H1 (cell line): ENCODE data around the gene PHLPP2. TPM values are rescaled to one million over a fixed set of nuclear protein-coding genes. Genes with fewer than 3 reads are reported as not detected.

Experiments used
- CTCF ChIA-PET: fragments of 300-600 bp; sonication (Branson Sonifier 250); formaldehyde crosslinking; loops from one replicate; lab custom pipeline; 2021; ENCODE audit not compliant: partially characterized antibody; lab: Charles Lee
- POLR2A ChIA-PET: fragments of 300-600 bp; sonication (Branson Sonifier 250); formaldehyde crosslinking; loops from one replicate; lab custom pipeline; 2021; ENCODE audit warnings: inconsistent platforms; ENCODE audit not compliant: partially characterized antibody; lab: Charles Lee
- DNase-seq, 2 experiments: peaks; one replicate each; pipeline versions ENCODE4 v3.0.0 to v3.0.0-alpha.2; 2010 to 2022; ENCODE audit warnings: low spot score in 2 of 2, low read depth in 1 of 2, mixed read lengths in 1 of 2
- FAIRE-seq: peaks from 2 replicates; lab custom pipeline; 2011; peaks lifted over from hg19 to GRCh38; lab: Jason Lieb, UNC
- H2AFZ ChIP-seq: 2 replicates; pipeline ENCODE4 v1.8.1; 2012; ENCODE audit warnings: low read length, inconsistent platforms
- H2AK5ac ChIP-seq: 2 replicates; pipeline ENCODE4 v1.6.1; 2013; ENCODE audit warnings: low read depth, low read length
- H2BK120ac ChIP-seq: replicated peaks from 2 replicates; pipeline ENCODE3; 2013; ENCODE audit warnings: low read depth, low read length, inconsistent platforms
- H2BK12ac ChIP-seq: 2 replicates; pipeline ENCODE4 v1.6.1; 2013; ENCODE audit warnings: low read depth, low read length
- H2BK15ac ChIP-seq: 2 replicates; pipeline ENCODE4 v1.6.1; 2013; ENCODE audit warnings: low read length
- H2BK20ac ChIP-seq: 2 replicates; pipeline ENCODE4 v1.6.1; 2013; ENCODE audit warnings: low read length
- H2BK5ac ChIP-seq: 2 replicates; pipeline ENCODE4 v1.6.1; 2013; ENCODE audit warnings: low read depth, low read length
- H3K14ac ChIP-seq: 2 replicates; pipeline ENCODE4 v1.6.1; 2013; ENCODE audit warnings: inconsistent platforms; ENCODE audit not compliant: insufficient read length
- H3K18ac ChIP-seq: 2 replicates; pipeline ENCODE4 v1.6.1; 2013; ENCODE audit warnings: low read length; ENCODE audit errors: extremely low read depth
- H3K23ac ChIP-seq: 2 replicates; pipeline ENCODE4 v1.6.1; 2013; ENCODE audit warnings: inconsistent platforms; ENCODE audit not compliant: insufficient read length
- H3K23me2 ChIP-seq: 2 replicates; pipeline ENCODE4 v1.6.1; 2013; ENCODE audit warnings: low read depth, low read length
- H3K27ac ChIP-seq: 2 replicates; pipeline ENCODE4 v1.6.1; 2011; ENCODE audit warnings: low read depth, low read length, inconsistent platforms
- H3K27me3 ChIP-seq, 4 experiments: replicated peaks in 1 of 4; 1 replicate in 1 of 4; 2 replicates in 3 of 4; pipeline versions ENCODE4 v1.6.1 to v1.8.1; 2011 to 2013; ENCODE audit warnings: low read length in 3 of 4, mild to moderate bottlenecking in 3 of 4, inconsistent platforms in 2 of 4, mixed read lengths in 2 of 4, moderate library complexity in 1 of 4; ENCODE audit not compliant: control insufficient read depth in 3 of 4, insufficient read depth in 3 of 4; ENCODE audit errors: extremely low read depth in 1 of 4
- H3K36me3 ChIP-seq, 4 experiments: 2 replicates each; pipeline versions ENCODE4 v1.6.1 to v1.8.1; 2011 to 2013; ENCODE audit warnings: mild to moderate bottlenecking in 4 of 4, low read length in 3 of 4, moderate library complexity in 2 of 4, control low read depth in 1 of 4, inconsistent platforms in 1 of 4; ENCODE audit not compliant: insufficient read depth in 4 of 4, control insufficient read depth in 2 of 4
- H3K4ac ChIP-seq: replicated peaks from 2 replicates; pipeline ENCODE3; 2013; ENCODE audit warnings: low read length, low read depth, mixed read lengths, inconsistent platforms; ENCODE audit not compliant: insufficient read length
- H3K4me1 ChIP-seq, 4 experiments: replicated peaks in 1 of 4; 1 replicate in 1 of 4; 2 replicates in 3 of 4; pipeline versions ENCODE4 v1.6.1 to v1.8.1; 2011 to 2013; ENCODE audit warnings: low read length in 3 of 4, inconsistent platforms in 2 of 4, mixed read lengths in 1 of 4; ENCODE audit not compliant: insufficient read depth in 4 of 4, control insufficient read depth in 3 of 4
- H3K4me2 ChIP-seq, 2 experiments: 2 replicates each; pipeline versions ENCODE4 v1.6.1 to v1.8.1; 2011 to 2013; ENCODE audit warnings: low read depth in 2 of 2, low read length in 2 of 2, control low read depth in 1 of 2, inconsistent platforms in 1 of 2, mild to moderate bottlenecking in 1 of 2; ENCODE audit not compliant: insufficient read depth in 1 of 2
- H3K4me3 ChIP-seq, 4 experiments: fragments of 200-600, 300-600 bp in 1 of 4; sonication (generic), shearing (Covaris generic), sonication (Bioruptor Twin) in 1 of 4; 2 replicates each; pipeline versions ENCODE4 v1.5.1 to v1.8.1; 2011 to 2016; ENCODE audit warnings: low read length in 4 of 4, low read depth in 3 of 4, control low read depth in 2 of 4, inconsistent platforms in 2 of 4, mild to moderate bottlenecking in 2 of 4, mixed read lengths in 1 of 4, moderate library complexity in 1 of 4; ENCODE audit not compliant: insufficient read depth in 2 of 4; ENCODE audit errors: extremely low read depth in 1 of 4
- H3K56ac ChIP-seq: replicated peaks from 2 replicates; pipeline ENCODE3; 2013; ENCODE audit warnings: low read depth, mild to moderate bottlenecking, mixed read lengths, low read length, inconsistent platforms; ENCODE audit not compliant: insufficient read length
- H3K79me1 ChIP-seq: 2 replicates; pipeline ENCODE4 v1.6.1; 2013; ENCODE audit warnings: low read depth, low read length, control low read depth
- H3K79me2 ChIP-seq, 2 experiments: 2 replicates each; pipeline versions ENCODE4 v1.6.1 to v1.8.1; 2012 to 2013; ENCODE audit warnings: low read length in 2 of 2, mild to moderate bottlenecking in 2 of 2, inconsistent platforms in 1 of 2; ENCODE audit not compliant: insufficient read depth in 2 of 2, control insufficient read depth in 1 of 2
- H3K9ac ChIP-seq, 4 experiments: replicated peaks in 1 of 4; 1 replicate in 1 of 4; 2 replicates in 3 of 4; pipeline versions ENCODE4 v1.6.1 to v1.8.1; 2011 to 2013; ENCODE audit warnings: low read depth in 3 of 4, low read length in 3 of 4, control low read depth in 2 of 4, mild to moderate bottlenecking in 2 of 4, moderate library complexity in 2 of 4, inconsistent platforms in 1 of 4; ENCODE audit errors: extremely low read depth in 1 of 4
- H3K9me3 ChIP-seq, 2 experiments: 2 replicates each; pipeline versions ENCODE4 v1.6.1 to v1.8.1; 2012 to 2013; ENCODE audit warnings: mild to moderate bottlenecking in 2 of 2, moderate library complexity in 2 of 2, control low read depth in 1 of 2, inconsistent platforms in 1 of 2, low read depth in 1 of 2, low read length in 1 of 2, mixed read lengths in 1 of 2; ENCODE audit not compliant: insufficient read depth in 2 of 2
- H4K20me1 ChIP-seq, 2 experiments: replicated peaks in 1 of 2; 2 replicates each; pipeline versions ENCODE3 to v1.8.1; 2011 to 2013; ENCODE audit warnings: inconsistent platforms in 2 of 2, low read length in 2 of 2, mild to moderate bottlenecking in 1 of 2; ENCODE audit not compliant: insufficient read depth in 2 of 2, control insufficient read depth in 1 of 2
- H4K5ac ChIP-seq: 2 replicates; pipeline ENCODE4 v1.6.1; 2013; ENCODE audit warnings: low read length, low read depth, mixed read lengths, inconsistent platforms; ENCODE audit not compliant: insufficient read length
- H4K8ac ChIP-seq: 2 replicates; pipeline ENCODE4 v1.8.0; 2013; ENCODE audit warnings: mild to moderate bottlenecking, moderate library complexity, low read length, inconsistent platforms; ENCODE audit not compliant: insufficient read depth; ENCODE audit errors: extremely low read depth
- H4K91ac ChIP-seq: replicated peaks from 2 replicates; pipeline ENCODE3; 2013; ENCODE audit warnings: low read length, mixed read lengths, inconsistent platforms; ENCODE audit not compliant: insufficient read length
- CHD2 ChIP-seq: IDR thresholded peaks from 2 replicates; pipeline ENCODE4 v1.6.1; 2012; ENCODE audit warnings: low read length, improper control_type of control experiment
- CTCF ChIP-seq, 3 experiments: IDR thresholded peaks; 1 replicate in 2 of 3; 2 replicates in 1 of 3; pipeline versions ENCODE4 v1.5.1 to v1.6.1; 2011; ENCODE audit warnings: low read length in 3 of 3, mild to moderate bottlenecking in 3 of 3, inconsistent platforms in 2 of 3, low read depth in 1 of 3, moderate library complexity in 1 of 3; ENCODE audit not compliant: insufficient read depth in 1 of 3; ENCODE audit errors: control extremely low read depth in 1 of 3
- EP300 ChIP-seq, 2 experiments: IDR thresholded peaks; 1 replicate in 1 of 2; 2 replicates in 1 of 2; pipeline ENCODE4 v1.6.1; 2011 to 2012; ENCODE audit warnings: low read depth in 2 of 2, low read length in 2 of 2, mild to moderate bottlenecking in 2 of 2, borderline replicate concordance in 1 of 2, inconsistent platforms in 1 of 2, moderate library complexity in 1 of 2
- NANOG ChIP-seq: IDR thresholded peaks from 2 replicates; pipeline ENCODE4 v1.6.1; 2011; ENCODE audit warnings: low read length, low read depth, mild to moderate bottlenecking, inconsistent platforms; ENCODE audit not compliant: insufficient read depth, poor library complexity, severe bottlenecking
- RAD21 ChIP-seq, 2 experiments: IDR thresholded peaks in 1 of 2; conservative IDR thresholded peaks in 1 of 2; 2 replicates each; pipeline ENCODE4 v1.6.1; 2011; ENCODE audit warnings: low read depth in 2 of 2, low read length in 2 of 2, improper control_type of control experiment in 1 of 2, inconsistent platforms in 1 of 2, mild to moderate bottlenecking in 1 of 2, moderate library complexity in 1 of 2
- SAP30 ChIP-seq: fragments of 300-600 bp; sonication (generic); IDR thresholded peaks from 2 replicates; pipeline ENCODE4 v1.7.1; 2012; ENCODE audit warnings: low read length, moderate library complexity, mild to moderate bottlenecking, inconsistent platforms; ENCODE audit not compliant: insufficient read depth, insufficient replicate concordance
- SRF ChIP-seq: IDR thresholded peaks from 2 replicates; pipeline ENCODE4 v1.6.1; 2011; ENCODE audit warnings: mild to moderate bottlenecking, low read depth, low read length, moderate library complexity
- TEAD4 ChIP-seq: IDR thresholded peaks from 2 replicates; pipeline ENCODE4 v1.6.1; 2012; ENCODE audit warnings: low read depth, low read length, inconsistent platforms, mixed read lengths
- WGBS, 2 experiments: shearing (Covaris generic) in 1 of 2; methylation state at CpG; one replicate each; pipeline versions ENCODE4 v1.1.6 to v1.1.7; 2013 to 2015; ENCODE audit warnings: low lambda C conversion rate in 2 of 2, mixed read lengths in 2 of 2, inconsistent platforms in 1 of 2, low coverage in 1 of 2, missing lambda C conversion rate in 1 of 2; ENCODE audit not compliant: insufficient replicate concordance in 2 of 2, insufficient coverage in 1 of 2, insufficient read length in 1 of 2; ENCODE audit errors: extremely low coverage in 1 of 2, missing lambda C conversion rate in 1 of 2; 5-methylcytosine and 5-hydroxymethylcytosine counted together
- polyA plus RNA-seq, 7 experiments: library from polyadenylated mRNA; depleted of rRNA in 3 of 7; stranded (reverse) in 5 of 7; unstranded in 2 of 7; fragments of >200 nt in 5 of 7; fragments of 200-250 nt in 2 of 7; gene quantifications; 1 replicate in 5 of 7; 2 replicates in 1 of 7; 4 replicates in 1 of 7; pipeline versions ENCODE4 v1.2.1 to v1.2.3, GENCODE V29; 2011 to 2013; ENCODE audit warnings: missing spikeins in 2 of 7, mixed read lengths in 2 of 7
- total RNA-seq: library from RNA; stranded (reverse); fragmentation: NEBNext Ultra II Directional; extraction: Animal tissue kit (Norgen Biotek cat#: 25700); gene quantifications from 2 replicates; pipeline ENCODE4 v1.2.1, GENCODE V29; 2021

Gene PHLPP2
- total and polyA plus RNA-seq, 2 of the 8 experiments (the other 6 are each of a cell fraction or from before 2014, with no cell fraction given), result 7.3 to 12.9 TPM

- H2BK12ac ChIP-seq, result no peak overlapping the region
- no peak overlapping the region for H2AFZ ChIP-seq
- no peak overlapping the region for H3K18ac ChIP-seq
- H3K4ac ChIP-seq, result no peak overlapping the region
- no peak overlapping the region for H3K14ac ChIP-seq
- H2BK15ac ChIP-seq, result no peak overlapping the region
- no peak for TF ChIP-seq NANOG
- TF ChIP-seq TEAD4, result no peak
- no peak for TF ChIP-seq SAP30
- TF ChIP-seq CTCF (IDR thresholded peaks at IDR 0.05; ENCODE audit: control extremely low read depth in 1 of 3, insufficient read depth in 1 of 3, low read depth in 1 of 3, low read length in 3 of 3), result peak; percentile 54 to 79 (median 77)
- TF ChIP-seq RAD21 (IDR thresholded peaks at IDR 0.05 in 1 of 2, conservative IDR thresholded peaks at IDR 0.05 in 1 of 2; ENCODE audit: low read depth in 2 of 2, low read length in 2 of 2), result peak; percentile 67 to 78
- TF ChIP-seq EP300 (IDR thresholded peaks at IDR 0.05; ENCODE audit: borderline replicate concordance in 1 of 2, low read depth in 2 of 2, low read length in 2 of 2), result no peak
- TF ChIP-seq SRF, result no peak
- TF ChIP-seq CHD2, result no peak
- no peak overlapping the region for H3K4me2 ChIP-seq
- no peak overlapping the region for H3K4me3 ChIP-seq
- H4K5ac ChIP-seq, result no peak overlapping the region
- WGBS, 2 experiments, result 77% methylated on average over 4 of the region's 4 CpGs; no CpG with 5 or more reads in 1 of the 2 experiments
- H2BK20ac ChIP-seq, result no peak overlapping the region
- ChIA-PET POLR2A (no interaction called here), CTCF (interaction anchor here (1.0 to 5.2 kb wide), 12 partner anchors 10 to 232 kb away, joined by 3 to 26 read pairs (median 6); no protein-coding TSS in a partner anchor)
- H2BK5ac ChIP-seq, result no peak overlapping the region
- H3K27ac ChIP-seq, result no peak overlapping the region
- no peak overlapping the region for H3K9ac ChIP-seq
- peaks cover 0 to 15% (median 3%) of the 10 kb centered on the region in 4 experiments; a peak in 6 of 8 replicates for H3K36me3 ChIP-seq
- H3K79me1 ChIP-seq, result no peaks in the 10 kb centered on the region
- DNase-seq (no peak), FAIRE-seq (peak; percentile 78)
- H3K9me3 ChIP-seq, result no peaks in the 10 kb centered on the region
- no peak overlapping the region for H2AK5ac ChIP-seq
- no peaks in the 10 kb centered on the region for H3K4me1 ChIP-seq
- no peaks in the 10 kb centered on the region for H3K23me2 ChIP-seq
- no peak overlapping the region for H3K56ac ChIP-seq
- H4K20me1 ChIP-seq, result peaks cover 2 to 11% of the 10 kb centered on the region in 2 experiments
- no peak overlapping the region for H4K8ac ChIP-seq
- H4K91ac ChIP-seq, result no peak overlapping the region
- H3K23ac ChIP-seq, result no peak overlapping the region
- no peaks in the 10 kb centered on the region for H3K79me2 ChIP-seq
- H3K27me3 ChIP-seq, result no peaks in the 10 kb centered on the region
- no peak overlapping the region for H2BK120ac ChIP-seq
Observed at GRCh38 chr16:71645450-71645849, 79.1 kb downstream of the PHLPP2 start.
